Activated naive CD8-positive, alpha-beta T cell treated with anti-CD3 and anti-CD28 coated beads, Interleukin-2, amount 50 U/mL, for 24 hours (primary cell): ENCODE results near the gene MGAT2.
"Not testable (repeated sequence)": the region's sequence is repeated elsewhere in the genome, so short reads cannot be mapped to it uniquely, and the experiment has no call there.

Source experiments
- ATAC-seq: fragments of 150-1000 bp; cut with Tn5 transposase; one replicate; pipeline ENCODE4 v1.10.0; 2021
- DNase-seq: peaks from one replicate; pipeline ENCODE4 v3.0.0; 2021
- H3K27ac Mint-ChIP-seq: one replicate; pipeline ENCODE4 v1.8.0; 2021; ENCODE audit warnings: mild to moderate bottlenecking, mixed read lengths
- H3K27me3 Mint-ChIP-seq: one replicate; pipeline ENCODE4 v1.8.0; 2021; ENCODE audit warnings: mixed read lengths
- H3K36me3 Mint-ChIP-seq: one replicate; pipeline ENCODE4 v1.8.0; 2021; ENCODE audit warnings: low read depth, mixed read lengths
- H3K4me1 Mint-ChIP-seq: one replicate; pipeline ENCODE4 v1.8.0; 2021; ENCODE audit warnings: mixed read lengths
- H3K4me3 Mint-ChIP-seq: one replicate; pipeline ENCODE4 v1.8.0; 2021; ENCODE audit warnings: mild to moderate bottlenecking, moderate library complexity, mixed read lengths
- H3K9me3 Mint-ChIP-seq: one replicate; pipeline ENCODE4 v1.8.0; 2021; ENCODE audit warnings: mixed read lengths

MGAT2 gene

GRCh38 chr14:49593016-49593415, 27.6 kb upstream of the MGAT2 start:
- no peak overlapping the region for H3K27ac Mint-ChIP-seq
- DNase-seq, result no peak
- H3K4me1 Mint-ChIP-seq, result peaks cover 20% of the 10 kb centered on the region
- H3K27me3 Mint-ChIP-seq, result no peaks in the 10 kb centered on the region
- H3K36me3 Mint-ChIP-seq, result no peaks in the 10 kb centered on the region
- H3K4me3 Mint-ChIP-seq, result no peak overlapping the region
- no peak for ATAC-seq
- H3K9me3 Mint-ChIP-seq, result no peaks in the 10 kb centered on the region

GRCh38 chr14:49594347-49595091, 26.1 kb upstream of the MGAT2 start:
- H3K9me3 Mint-ChIP-seq, result no peaks in the 10 kb centered on the region
- no peak overlapping the region for H3K27ac Mint-ChIP-seq
- no peak for DNase-seq
- peaks cover 20% of the 10 kb centered on the region for H3K4me1 Mint-ChIP-seq
- no peak overlapping the region for H3K4me3 Mint-ChIP-seq
- H3K36me3 Mint-ChIP-seq, result no peaks in the 10 kb centered on the region
- H3K27me3 Mint-ChIP-seq, result no peaks in the 10 kb centered on the region
- ATAC-seq, result no peak

GRCh38 chr14:49598189-49598484, 22.5 kb upstream of the MGAT2 start:
- Mint-ChIP-seq H3K27me3 (no peaks in the 10 kb centered on the region), H3K9me3 (no peaks in the 10 kb centered on the region), H3K4me1 (peaks cover 30% of the 10 kb centered on the region), H3K36me3 (peaks cover 21% of the 10 kb centered on the region), H3K27ac (peak overlapping the region; percentile 98), H3K4me3 (peak overlapping the region; percentile 99)
- DNase-seq (no peak), ATAC-seq (peak; percentile 2)

GRCh38 chr14:49598485-49599300, 21.9 kb upstream of the MGAT2 start, which contains the start of gene LRR1:
TSS of gene LRR1 (plus strand) at chr14:49598940. CDS start at chr14:49599021, 81 bp downstream.
- ATAC-seq (peak; percentile 81), DNase-seq (peak; percentile 90)
- H3K36me3 Mint-ChIP-seq, result peaks cover 22% of the 10 kb centered on the region
- H3K27ac Mint-ChIP-seq, result peak within 1 kb of the TSS; percentile 98
- H3K4me1 Mint-ChIP-seq, result peaks cover 30% of the 10 kb centered on the region
- no peaks in the 10 kb centered on the region for H3K27me3 Mint-ChIP-seq
- peak within 1 kb of the TSS; percentile 99 for H3K4me3 Mint-ChIP-seq
- no peaks in the 10 kb centered on the region for H3K9me3 Mint-ChIP-seq

DNA sequence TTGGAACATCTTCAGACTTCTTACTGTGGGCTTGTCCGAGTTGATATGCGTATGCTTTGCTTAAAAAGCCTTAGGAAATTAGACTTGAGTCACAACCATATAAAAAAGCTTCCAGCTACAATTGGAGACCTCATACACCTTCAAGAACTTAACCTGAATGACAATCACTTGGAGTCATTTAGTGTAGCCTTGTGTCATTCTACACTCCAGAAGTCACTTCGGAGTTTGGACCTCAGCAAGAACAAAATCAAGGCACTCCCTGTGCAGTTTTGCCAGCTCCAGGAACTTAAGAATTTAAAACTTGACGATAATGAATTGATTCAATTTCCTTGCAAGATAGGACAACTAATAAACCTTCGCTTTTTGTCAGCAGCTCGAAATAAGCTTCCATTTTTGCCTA, 13.0 kb upstream of the MGAT2 start:
- Mint-ChIP-seq H3K36me3 (peaks cover 37% of the 10 kb centered on the region), H3K4me1 (peaks cover 6% of the 10 kb centered on the region), H3K9me3 (no peaks in the 10 kb centered on the region), H3K27ac (no peak overlapping the region), H3K27me3 (no peaks in the 10 kb centered on the region), H3K4me3 (no peak overlapping the region)
- DNase-seq (no peak), ATAC-seq (no peak)

DNA sequence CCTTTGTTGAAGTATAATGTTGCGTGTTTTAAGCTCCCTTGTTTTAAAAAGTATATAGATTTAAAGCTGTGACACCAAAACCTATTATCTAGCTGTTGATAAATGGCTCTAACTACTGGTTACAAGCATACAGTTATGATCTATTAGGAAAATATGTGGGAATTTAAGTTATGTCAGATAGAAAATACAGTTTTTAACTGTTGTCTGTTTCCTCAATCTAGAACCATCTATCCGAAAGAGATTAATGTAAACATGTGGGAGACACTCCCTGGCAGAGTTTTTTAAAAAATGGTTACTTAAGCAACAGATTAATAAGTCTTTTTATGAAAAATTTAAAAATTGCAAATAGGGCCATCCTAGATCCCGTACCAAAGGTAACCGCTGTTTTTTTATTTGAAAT, 8.3 kb upstream of the MGAT2 start:
- H3K36me3 Mint-ChIP-seq, result peaks cover 32% of the 10 kb centered on the region
- no peaks in the 10 kb centered on the region for H3K4me1 Mint-ChIP-seq
- no peaks in the 10 kb centered on the region for H3K27me3 Mint-ChIP-seq
- no peak overlapping the region for H3K4me3 Mint-ChIP-seq
- no peak for DNase-seq
- no peak overlapping the region for H3K27ac Mint-ChIP-seq
- ATAC-seq, result no peak
- H3K9me3 Mint-ChIP-seq, result no peaks in the 10 kb centered on the region

- peaks cover 33% of the 10 kb centered on the region for H3K36me3 Mint-ChIP-seq
- H3K27me3 Mint-ChIP-seq, result no peaks in the 10 kb centered on the region
- H3K27ac Mint-ChIP-seq, result no peak overlapping the region
- ATAC-seq (no peak), DNase-seq (no peak)
- H3K4me3 Mint-ChIP-seq, result no peak overlapping the region
- peaks cover 3% of the 10 kb centered on the region for H3K4me1 Mint-ChIP-seq
- H3K9me3 Mint-ChIP-seq, result no peaks in the 10 kb centered on the region
Measured at GRCh38 chr14:49612671-49613070, 7.9 kb upstream of the MGAT2 start.

- peaks cover 15% of the 10 kb centered on the region for H3K4me1 Mint-ChIP-seq
- ATAC-seq (no peak), DNase-seq (no peak)
- H3K9me3 Mint-ChIP-seq, result no peaks in the 10 kb centered on the region
- peaks cover 41% of the 10 kb centered on the region for H3K36me3 Mint-ChIP-seq
- H3K27me3 Mint-ChIP-seq, result no peaks in the 10 kb centered on the region
- no peak overlapping the region for H3K27ac Mint-ChIP-seq
- no peak overlapping the region for H3K4me3 Mint-ChIP-seq
Measured at GRCh38 chr14:49614196-49614595, 6.4 kb upstream of the MGAT2 start.

GRCh38 chr14:49615776-49616175, 4.8 kb upstream of the MGAT2 start:
- Mint-ChIP-seq H3K36me3 (peaks cover 43% of the 10 kb centered on the region), H3K9me3 (no peaks in the 10 kb centered on the region), H3K27ac (no peak overlapping the region), H3K4me1 (peaks cover 22% of the 10 kb centered on the region), H3K27me3 (no peaks in the 10 kb centered on the region), H3K4me3 (no peak overlapping the region)
- no peak for DNase-seq
- ATAC-seq, result no peak

DNA sequence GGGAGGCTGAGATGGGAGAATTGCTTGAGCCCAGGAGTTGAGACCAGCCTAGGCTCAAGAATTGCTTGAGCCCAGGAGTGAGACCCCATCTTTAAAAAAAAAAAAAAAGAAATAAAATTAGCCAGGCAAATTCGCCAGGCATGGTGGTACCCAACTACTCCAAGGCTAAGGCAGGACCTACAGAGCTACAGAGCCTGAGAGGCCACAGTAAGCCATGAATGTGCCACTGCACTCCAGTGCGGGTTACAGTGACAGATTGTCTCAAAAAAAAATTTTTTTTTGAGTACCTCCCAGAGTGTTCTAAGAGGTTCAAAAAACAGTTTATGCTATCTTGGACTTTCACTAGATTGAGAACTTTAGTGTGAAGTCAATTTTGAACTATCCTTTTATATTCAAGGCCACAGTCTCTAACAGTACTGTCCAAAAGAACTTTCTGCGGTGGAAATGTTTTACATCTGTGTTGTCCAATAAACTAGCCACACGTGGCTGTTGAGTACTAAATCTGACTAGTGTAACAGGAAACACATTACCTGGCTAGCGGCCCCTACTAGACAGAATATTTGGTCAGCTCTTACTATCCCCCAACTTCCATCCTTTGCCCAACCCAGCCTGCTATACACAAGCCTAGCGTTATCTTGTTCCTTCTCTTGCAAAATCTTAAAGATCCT, 2.6 kb upstream of the MGAT2 start:
- peak overlapping the region; percentile 98 for H3K27ac Mint-ChIP-seq
- H3K36me3 Mint-ChIP-seq, result peaks cover 51% of the 10 kb centered on the region

DNA sequence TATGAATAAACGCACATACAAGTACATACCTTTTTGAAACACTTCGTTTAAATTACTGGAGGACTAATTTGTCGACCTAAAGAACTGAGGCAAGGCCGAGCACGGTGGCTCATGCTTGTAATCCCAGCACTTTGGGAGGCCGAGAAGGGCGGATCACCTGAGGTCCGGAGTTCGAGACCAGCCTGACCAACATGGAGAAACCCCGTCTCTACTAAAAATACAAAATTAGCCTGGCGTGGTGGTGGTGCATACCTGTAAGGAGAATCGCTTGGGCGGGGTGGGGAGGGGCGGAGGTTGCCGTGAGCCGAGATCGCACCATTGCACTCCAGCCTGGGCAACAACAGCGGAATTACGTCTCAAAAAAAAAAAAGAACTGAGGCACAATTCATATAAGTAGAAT, 1.3 kb upstream of the MGAT2 start:
- H3K27me3 Mint-ChIP-seq, ATAC-seq, DNase-seq, H3K9me3 Mint-ChIP-seq: not testable (repeated sequence)
- Mint-ChIP-seq H3K36me3 (peaks cover 52% of the 10 kb centered on the region), H3K4me3 (peak overlapping the region; percentile 97), H3K27ac (peak overlapping the region; percentile 98), H3K4me1 (peaks cover 48% of the 10 kb centered on the region)

More for the DNA sequence above, 2.6 kb upstream of the MGAT2 start:
- Mint-ChIP-seq H3K4me1 (peaks cover 35% of the 10 kb centered on the region), H3K4me3 (peak overlapping the region; percentile 37), H3K27me3 (no peaks in the 10 kb centered on the region), H3K9me3 (no peaks in the 10 kb centered on the region)
- DNase-seq, result no peak
- no peak for ATAC-seq

DNA sequence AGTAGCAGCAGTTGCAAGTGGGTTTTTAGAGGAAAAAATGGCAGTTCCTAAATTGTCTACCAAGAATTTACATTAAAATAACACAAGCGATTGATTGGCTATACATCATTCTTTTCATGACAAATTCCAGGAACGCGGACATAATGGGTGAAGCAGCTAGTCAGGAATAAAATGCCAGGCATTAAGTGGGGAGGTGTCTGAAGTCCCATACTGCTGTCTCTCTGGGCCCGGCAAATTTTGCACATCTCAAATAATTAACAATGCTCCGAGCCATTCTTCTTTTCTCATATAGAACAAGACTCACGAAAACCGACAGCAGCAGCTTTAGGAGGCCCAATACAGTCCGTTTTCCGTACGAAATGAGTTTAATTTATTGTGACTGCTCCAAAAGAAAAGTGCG, 869 bp upstream of the MGAT2 start:
- Mint-ChIP-seq H3K9me3 (no peaks in the 10 kb centered on the region), H3K27me3 (no peaks in the 10 kb centered on the region), H3K27ac (peak overlapping the region; percentile 98), H3K4me3 (peak overlapping the region; percentile 97), H3K4me1 (peaks cover 51% of the 10 kb centered on the region), H3K36me3 (peaks cover 53% of the 10 kb centered on the region)
- DNase-seq (no peak), ATAC-seq (no peak)

- peak; percentile 4 for ATAC-seq
Measured at GRCh38 chr14:49621114-49621881, 699 bp downstream of the MGAT2 start.

GRCh38 chr14:49622022-49622607, 1.5 kb downstream of the MGAT2 start:
- H3K9me3 Mint-ChIP-seq, result no peaks in the 10 kb centered on the region
- H3K4me3 Mint-ChIP-seq, result peak overlapping the region; percentile 97
- ATAC-seq (no peak), DNase-seq (no peak)
- H3K4me1 Mint-ChIP-seq, result peaks cover 60% of the 10 kb centered on the region
- peak overlapping the region; percentile 98 for H3K27ac Mint-ChIP-seq
- peaks cover 58% of the 10 kb centered on the region for H3K36me3 Mint-ChIP-seq
- no peaks in the 10 kb centered on the region for H3K27me3 Mint-ChIP-seq

More at GRCh38 chr14:49621114-49621881, 699 bp downstream of the MGAT2 start:
- H3K27me3 Mint-ChIP-seq, result no peaks in the 10 kb centered on the region
- H3K36me3 Mint-ChIP-seq, result peaks cover 58% of the 10 kb centered on the region
- peaks cover 58% of the 10 kb centered on the region for H3K4me1 Mint-ChIP-seq
- H3K4me3 Mint-ChIP-seq, result peak overlapping the region; percentile 97
- H3K27ac Mint-ChIP-seq, result peak overlapping the region; percentile 98
- H3K9me3 Mint-ChIP-seq, result no peaks in the 10 kb centered on the region
- peak; percentile 70 for DNase-seq
